Stimulated activated CD8-positive, alpha-beta memory T cell treated with anti-CD3 and anti-CD28 coated beads, Interleukin-4, amount 100 ng/mL, for 24 hours (primary cell): Measurements from ENCODE around the gene IGFN1.

Experiments
- DNase-seq: peaks from one replicate; pipeline ENCODE4 v3.0.0-alpha.2; 2020; ENCODE audit warnings: low read depth

The IGFN1 gene

DNA sequence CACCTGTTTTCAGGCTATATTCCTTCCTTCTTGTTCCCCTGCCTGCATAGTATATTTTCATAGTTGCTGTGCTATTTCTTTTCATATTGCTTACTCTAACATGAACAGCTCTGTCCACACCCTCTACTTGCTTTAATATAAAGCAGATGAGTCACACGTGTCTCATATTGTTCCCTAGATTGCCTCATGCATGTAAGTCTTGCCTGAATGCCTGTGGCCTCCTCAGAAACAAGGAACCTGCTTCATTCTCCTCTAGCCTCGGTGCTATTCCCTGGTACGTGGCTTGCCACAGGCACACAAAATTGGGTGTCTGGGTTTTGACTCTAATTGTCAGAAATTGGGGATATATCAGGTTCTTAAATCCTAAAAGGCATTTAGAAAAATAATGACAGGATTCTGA, 76.2 kb downstream of the IGFN1 start:
- no peak for DNase-seq

DNA sequence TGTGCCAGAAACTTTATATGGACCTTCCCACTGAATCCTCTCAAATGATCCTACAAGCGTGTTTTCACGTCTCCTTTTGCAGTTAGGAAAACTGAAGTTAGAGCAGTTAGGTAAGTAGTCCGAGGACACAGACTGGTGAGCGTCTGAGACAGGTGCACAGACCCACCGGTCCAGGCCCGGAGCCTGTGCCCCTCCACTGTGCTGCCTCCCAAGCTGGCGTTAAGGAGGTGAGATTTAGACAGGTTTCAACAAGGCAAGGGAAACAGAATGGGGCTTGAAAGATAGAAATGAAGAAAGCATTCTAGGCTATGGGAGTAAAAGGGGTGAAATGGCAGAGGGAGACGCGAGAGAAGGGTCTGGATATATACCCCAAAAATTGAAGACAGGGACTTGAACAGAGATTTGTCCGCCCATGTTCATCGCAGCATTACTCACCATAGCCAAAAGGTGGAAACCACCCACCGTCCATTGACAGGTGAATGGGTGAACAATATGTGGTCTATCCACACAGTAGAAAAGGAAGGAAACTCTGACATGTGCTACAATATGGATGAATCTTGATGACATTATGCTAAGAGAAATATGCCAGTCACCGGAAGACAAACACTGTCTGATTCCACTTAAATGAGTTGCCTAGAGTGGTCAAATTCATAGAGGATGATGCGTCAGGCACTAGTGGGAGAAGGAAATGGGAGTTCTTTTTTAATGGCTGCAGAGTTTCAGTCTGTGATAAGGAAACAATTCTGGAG, 77.0 kb downstream of the IGFN1 start:
- DNase-seq, result no peak

DNA sequence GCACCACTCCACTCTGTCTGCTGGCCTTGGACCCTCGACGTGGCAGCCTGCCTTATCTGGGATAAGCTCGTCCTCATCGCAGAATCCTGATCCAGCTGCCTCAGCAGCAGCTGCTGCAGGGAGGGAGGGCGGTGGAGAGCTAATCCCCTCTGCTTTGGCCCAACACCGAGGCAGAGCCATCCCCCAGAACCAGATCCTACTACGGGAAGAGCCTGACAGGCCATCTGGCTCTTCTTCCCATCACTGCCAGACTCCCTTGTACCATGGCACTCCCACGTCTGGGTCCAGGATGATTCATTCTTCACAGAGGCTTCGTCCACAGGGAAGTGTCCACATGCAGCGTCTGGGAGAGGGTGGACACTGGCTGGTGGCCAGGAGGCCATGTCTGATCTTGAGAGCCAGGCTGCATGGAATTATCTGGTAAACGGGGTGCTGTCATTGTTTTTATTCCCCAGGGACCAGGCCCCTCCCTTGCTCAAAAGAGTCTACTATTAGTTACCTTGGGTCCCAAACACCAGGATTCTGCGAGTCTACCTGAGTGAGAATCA, 78.1 kb downstream of the IGFN1 start:
- no peak for DNase-seq

DNA sequence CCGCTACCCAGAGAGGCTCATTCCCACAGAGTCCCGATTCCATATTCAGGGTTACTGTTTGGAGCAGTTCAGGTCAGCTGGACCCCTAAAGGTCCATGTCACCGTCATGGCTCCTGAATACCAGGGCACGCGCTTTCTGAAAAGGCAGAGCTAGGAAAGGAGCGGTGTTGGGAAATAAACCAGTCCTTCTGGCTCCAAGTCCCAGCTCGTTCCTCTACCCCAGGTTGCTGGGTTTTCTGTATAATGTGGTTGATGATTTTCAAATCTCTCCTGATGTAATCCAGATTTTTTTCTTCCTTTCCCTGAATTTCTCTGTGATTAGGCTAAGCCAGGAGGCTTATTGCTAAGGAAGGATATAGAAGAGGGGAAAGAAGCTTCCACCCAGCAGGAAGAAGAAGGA, 78.7 kb downstream of the IGFN1 start:
- DNase-seq, result no peak

DNA sequence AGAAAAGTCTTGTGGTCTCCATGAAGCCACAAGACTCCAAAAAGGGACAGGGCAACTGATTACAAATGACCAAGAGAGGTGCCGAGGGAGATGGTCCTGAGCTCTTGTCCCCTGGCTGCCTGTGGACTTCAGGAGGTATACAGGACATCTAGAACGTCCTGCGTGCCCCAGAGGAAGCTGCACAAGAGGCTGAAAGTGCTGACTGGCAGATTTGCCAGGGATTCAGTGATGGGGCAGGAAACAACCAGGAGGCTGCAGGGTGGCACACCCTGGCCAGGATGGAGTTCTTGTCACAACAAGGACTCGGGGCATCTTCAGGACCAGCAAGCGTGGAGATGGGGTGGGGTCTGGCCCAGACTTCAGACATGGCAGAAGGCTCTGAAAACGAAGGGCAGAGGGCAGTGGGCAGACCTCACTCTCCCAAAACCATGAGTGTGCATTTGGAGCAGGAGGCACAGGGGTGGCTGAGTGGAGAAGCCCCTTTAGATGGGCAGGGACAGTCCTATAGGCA, 79.3 kb downstream of the IGFN1 start:
- DNase-seq, result no peak

DNA sequence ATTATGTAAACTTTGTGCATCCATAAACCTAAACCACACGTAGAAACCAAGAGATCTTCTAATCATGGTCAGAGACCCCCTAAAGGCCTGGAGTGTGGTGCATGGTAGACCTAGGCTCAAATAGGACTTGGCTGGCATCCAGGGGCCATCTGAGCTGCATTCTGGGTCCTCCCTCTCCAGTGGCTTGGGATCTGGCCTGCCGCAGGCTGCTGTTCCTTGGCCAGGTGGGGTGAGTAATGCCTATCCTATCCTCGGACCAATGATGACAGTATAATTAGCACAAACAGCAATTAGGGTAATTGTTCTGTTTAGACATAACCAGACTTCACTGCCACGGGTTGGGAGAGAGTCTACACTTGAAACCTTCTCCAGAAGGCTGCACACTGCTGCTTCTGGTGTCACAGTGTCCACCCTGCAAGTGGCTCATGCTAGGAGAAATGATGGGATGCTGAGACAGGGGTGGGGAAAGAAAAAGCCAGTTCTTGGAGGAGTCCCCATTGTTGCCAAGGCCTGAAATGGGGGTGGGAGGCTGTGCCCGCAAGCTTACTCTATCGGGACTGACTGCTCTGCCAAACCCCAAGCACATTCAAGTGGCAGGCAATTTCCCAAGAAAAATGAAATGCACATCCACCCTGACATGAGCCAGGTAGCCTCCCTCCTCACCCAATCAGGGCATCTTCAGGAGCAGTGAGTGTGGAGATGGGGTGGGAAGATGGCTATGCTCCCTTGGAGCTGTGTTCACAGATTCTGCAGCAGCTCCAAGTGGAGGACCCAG, 80.2 kb downstream of the IGFN1 start:
- no peak for DNase-seq

DNA sequence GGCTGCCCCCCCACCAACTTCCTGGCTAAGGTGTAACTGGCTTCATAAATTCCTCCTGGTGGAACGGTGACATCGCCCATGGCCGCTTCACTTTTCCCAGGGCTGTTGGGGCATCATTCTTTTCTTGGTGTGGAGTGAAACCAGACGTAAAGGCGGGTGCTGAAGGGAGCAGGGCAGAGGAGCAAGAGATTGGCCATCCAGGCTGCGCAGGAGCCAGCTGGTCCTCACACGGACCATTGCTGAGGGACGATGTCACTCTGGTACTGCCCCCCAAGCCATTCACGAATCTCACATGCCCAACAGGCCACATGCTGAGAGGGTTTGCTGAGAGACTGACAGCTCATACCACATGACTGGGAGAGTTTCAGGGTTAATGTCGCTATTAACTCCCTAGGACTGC, 82.2 kb downstream of the IGFN1 start:
- no peak for DNase-seq

DNA sequence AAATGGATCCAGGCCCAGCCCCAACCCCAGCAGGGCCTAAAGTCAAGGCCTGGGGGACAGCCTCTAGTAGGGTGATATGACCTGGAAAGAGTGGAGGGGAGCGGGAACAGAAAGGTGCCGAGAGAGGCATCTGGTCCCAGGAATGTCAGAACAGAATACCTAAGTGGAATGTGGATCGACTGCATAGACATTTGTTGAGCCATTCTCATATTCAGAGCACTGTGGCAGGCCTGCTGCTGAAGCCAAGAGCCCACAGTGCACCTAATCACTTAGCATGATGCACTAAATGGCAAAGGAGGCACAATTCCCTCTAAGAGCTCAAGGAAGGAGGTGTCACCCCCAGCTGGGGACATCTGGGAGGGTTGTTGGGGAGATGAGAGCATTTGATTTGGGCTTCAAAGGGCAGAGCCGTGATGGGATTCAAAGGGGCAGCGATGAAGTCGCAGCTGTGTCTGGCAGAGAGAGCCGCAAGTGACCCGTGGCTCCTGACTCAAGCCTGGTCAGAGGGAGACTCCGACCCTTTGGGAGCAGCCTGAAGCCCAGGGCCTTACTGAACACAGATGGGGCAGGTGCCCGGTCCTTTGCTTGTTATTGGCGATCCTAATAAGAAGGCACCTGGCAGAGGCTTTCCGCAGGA, 84.1 kb downstream of the IGFN1 start:
- no peak for DNase-seq

DNA sequence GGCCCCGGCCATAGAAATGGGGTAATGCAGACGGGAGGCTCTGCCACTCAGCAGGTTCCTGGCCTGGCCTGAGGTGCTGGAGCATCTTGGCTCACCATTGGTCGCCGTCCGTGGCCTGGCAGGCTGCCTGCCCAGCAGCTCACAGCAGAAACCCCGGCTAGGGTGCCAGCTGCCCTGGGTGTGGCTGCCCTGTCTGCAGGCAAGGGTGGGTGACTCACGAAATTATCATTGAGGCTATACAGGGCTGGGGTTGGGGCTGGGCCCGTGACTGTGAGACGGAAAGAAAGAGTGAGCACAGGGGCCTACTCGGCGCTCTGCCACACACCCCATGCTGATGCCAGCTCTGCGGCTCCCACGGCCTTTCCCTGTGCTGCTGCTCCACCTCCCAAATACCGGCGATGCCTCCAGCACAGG, 84.6 kb downstream of the IGFN1 start:
- no peak for DNase-seq

DNA sequence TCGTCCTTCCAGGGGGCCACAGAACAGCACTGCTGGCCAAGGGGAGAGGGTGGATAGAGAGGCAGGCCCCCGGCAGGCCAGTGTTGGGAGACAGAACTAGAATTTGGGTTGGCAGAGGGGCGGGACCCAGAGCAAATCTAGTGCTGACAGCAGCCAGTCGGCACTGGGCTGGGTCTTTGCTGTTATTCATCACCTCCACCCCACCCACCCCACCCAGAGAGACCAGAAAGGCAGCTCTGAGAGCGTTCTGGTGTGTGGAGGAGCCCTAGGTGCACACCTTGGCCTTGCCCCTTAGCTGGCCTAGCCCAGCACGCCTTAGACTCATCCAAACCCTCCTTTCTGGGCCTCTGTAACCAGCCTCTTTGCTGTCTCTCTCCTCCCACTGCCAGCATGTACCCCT, 86.3 kb downstream of the IGFN1 start:
- no peak for DNase-seq

DNA sequence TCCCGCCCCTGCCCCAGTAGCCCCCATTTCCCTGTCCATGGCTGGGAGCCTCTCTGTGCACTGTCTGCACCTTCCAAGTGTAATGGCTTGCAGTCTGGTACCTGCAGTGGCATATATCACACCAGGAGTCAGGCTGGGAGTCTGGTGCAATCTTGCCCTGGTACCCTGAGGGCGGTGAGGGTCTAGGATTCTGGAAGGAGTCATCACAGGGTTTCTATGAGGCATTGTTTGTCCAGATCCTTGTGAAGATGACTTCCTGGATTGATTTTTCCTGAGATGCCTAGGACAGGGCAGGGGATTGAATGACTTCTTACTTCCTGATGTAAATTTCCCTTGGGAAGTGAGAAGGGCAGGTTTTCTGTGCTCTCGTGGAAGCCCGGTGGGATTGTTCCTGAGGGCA, 86.8 kb downstream of the IGFN1 start:
- DNase-seq, result no peak
